HepG2 (cell line): Measurements from ENCODE around the gene LGALS8. TPM values are rescaled to one million over a fixed set of nuclear protein-coding genes. Genes with fewer than 3 reads are reported as not detected.

Source experiments
- ATAC-seq: fragments of 200-7000 bp; cut with Tn5 transposase; 3 replicates; pipeline ENCODE4 v1.9.1; 2020; ENCODE audit warnings: mild to moderate bottlenecking, moderate library complexity
- BruUV-seq: library from RNA; stranded (reverse); fragments of 400-500 nt; replicated peaks from 2 replicates; lab custom pipeline; 2021; lab: Mats Ljungman, UMichigan
- CTCF ChIA-PET: fragments of 300-600 bp; formaldehyde crosslinking; extraction: SDS; loops from one replicate; lab custom pipeline; 2021; ENCODE audit warnings: low total read pairs, inconsistent platforms, low intra/inter-chr PET ratio; lab: Yijun Ruan, JAX
- POLR2A ChIA-PET: fragments of 350-600 bp; sonication (Branson Sonifier 250); formaldehyde crosslinking; loops from one replicate; lab custom pipeline; 2020; ENCODE audit warnings: antibody characterized with exemption, inconsistent platforms; lab: Yijun Ruan, JAX
- DNase-seq: peaks from one replicate; pipeline ENCODE4 v3.0.0-alpha.2; 2015; ENCODE audit warnings: low spot score
- FAIRE-seq: peaks from 3 replicates; lab custom pipeline; 2011; peaks lifted over from hg19 to GRCh38; lab: Jason Lieb, UNC
- H2AFZ ChIP-seq: one replicate; pipeline ENCODE4 v1.6.1; 2011; ENCODE audit warnings: low read length, inconsistent platforms
- H3K27ac ChIP-seq: fragments of 300-600 bp; 3 replicates; pipeline ENCODE4 v1.8.0; 2011; ENCODE audit warnings: mixed run types, mild to moderate bottlenecking, mixed read lengths, low read length, inconsistent platforms; ENCODE audit not compliant: insufficient read depth; ENCODE audit errors: extremely low read length
- H3K27me3 ChIP-seq, 2 experiments: fragments of 200-600 bp in 1 of 2; 2 replicates in 1 of 2; 3 replicates in 1 of 2; pipeline versions ENCODE4 v1.6.0 to v1.8.0; 2011; ENCODE audit warnings: low read length in 2 of 2, mild to moderate bottlenecking in 2 of 2, moderate library complexity in 2 of 2, inconsistent platforms in 1 of 2; ENCODE audit not compliant: insufficient read depth in 2 of 2, control insufficient read depth in 1 of 2
- H3K36me3 ChIP-seq, 2 experiments: fragments of 200-600 bp in 1 of 2; replicated peaks in 1 of 2; 2 replicates in 1 of 2; 3 replicates in 1 of 2; pipeline versions ENCODE4 v1.5.1 to v1.8.0; 2011; ENCODE audit warnings: low read length in 2 of 2, inconsistent platforms in 1 of 2; ENCODE audit not compliant: insufficient read depth in 2 of 2, control insufficient read depth in 1 of 2
- H3K4me1 ChIP-seq: 2 replicates; pipeline ENCODE4 v1.5.1; 2012; ENCODE audit warnings: low read length, inconsistent platforms; ENCODE audit not compliant: insufficient read depth
- H3K4me2 ChIP-seq: 2 replicates; pipeline ENCODE4 v1.6.0; 2011; ENCODE audit warnings: low read depth, low read length, inconsistent platforms
- H3K4me3 ChIP-seq, 3 experiments: fragments of 200-600 bp in 1 of 3; sonication (generic), shearing (Covaris generic) in 1 of 3; replicated peaks in 1 of 3; 2 replicates each; pipeline ENCODE4 v1.5.1; 2011 to 2016; ENCODE audit warnings: low read length in 3 of 3, inconsistent platforms in 2 of 3, low read depth in 2 of 3, mild to moderate bottlenecking in 2 of 3, control low read depth in 1 of 3, mixed read lengths in 1 of 3; ENCODE audit not compliant: insufficient read depth in 1 of 3
- H3K79me2 ChIP-seq: one replicate; pipeline ENCODE4 v1.6.1; 2011; ENCODE audit warnings: low read length, inconsistent platforms; ENCODE audit not compliant: insufficient read depth
- H3K9ac ChIP-seq: 2 replicates; pipeline ENCODE4 v1.6.0; 2011; ENCODE audit warnings: mild to moderate bottlenecking, low read depth, low read length, inconsistent platforms; ENCODE audit not compliant: insufficient read depth
- H3K9me3 ChIP-seq: 2 replicates; pipeline ENCODE4 v1.5.1; 2012; ENCODE audit warnings: mild to moderate bottlenecking, low read length
- H4K20me1 ChIP-seq: 2 replicates; pipeline ENCODE4 v1.6.0; 2011; ENCODE audit warnings: inconsistent platforms, mild to moderate bottlenecking, low read length, moderate library complexity; ENCODE audit not compliant: insufficient read depth
- AGO2 ChIP-seq: fragments of 200-400 bp; formaldehyde crosslinking; optimal IDR thresholded peaks from 2 replicates; pipeline ENCODE3; 2017; ENCODE audit warnings: mild to moderate bottlenecking, low read depth, low read length, moderate library complexity
- BRD4 ChIP-seq: sonication (generic); formaldehyde crosslinking; IDR thresholded peaks from 2 replicates; pipeline ENCODE4 v1.4.0; 2020; ENCODE audit warnings: missing genetic modification reagents
- CBFB ChIP-seq: sonication (generic); formaldehyde crosslinking; IDR thresholded peaks from 2 replicates; pipeline ENCODE4 v1.4.0; 2020; ENCODE audit warnings: missing genetic modification reagents
- CENPX ChIP-seq: sonication (generic); formaldehyde crosslinking; IDR thresholded peaks from 2 replicates; pipeline ENCODE4 v1.9.0; 2021; ENCODE audit warnings: mild to moderate bottlenecking, missing genetic modification reagents, moderate library complexity
- JUND ChIP-seq: sonication (generic); formaldehyde crosslinking; IDR thresholded peaks from 2 replicates; pipeline ENCODE4 v1.8.0; 2022; ENCODE audit warnings: mild to moderate bottlenecking, missing genetic modification reagents
- KDM1A ChIP-seq: IDR thresholded peaks from 2 replicates; pipeline ENCODE4 v1.6.1; 2016; ENCODE audit warnings: missing compliant biosample characterization
- KLF15 ChIP-seq: sonication (generic); formaldehyde crosslinking; IDR thresholded peaks from 2 replicates; pipeline ENCODE4 v1.8.1; 2023; ENCODE audit warnings: borderline replicate concordance, mild to moderate bottlenecking, inconsistent platforms, missing genetic modification reagents, mixed read lengths
- MAZ ChIP-seq, 2 experiments: sonication (generic) in 1 of 2; formaldehyde crosslinking in 1 of 2; IDR thresholded peaks; 2 replicates each; pipeline versions ENCODE4 v1.5.0 to v1.6.1; 2012 to 2020; ENCODE audit warnings: low read depth in 2 of 2, mild to moderate bottlenecking in 2 of 2, borderline replicate concordance in 1 of 2, improper control_type of control experiment in 1 of 2, low read length in 1 of 2, missing genetic modification reagents in 1 of 2, moderate library complexity in 1 of 2
- SCMH1 ChIP-seq: sonication (generic); formaldehyde crosslinking; IDR thresholded peaks from 2 replicates; pipeline ENCODE4 v1.9.0; 2021; ENCODE audit warnings: missing genetic modification reagents, mild to moderate bottlenecking, borderline replicate concordance
- ZFP36L2 ChIP-seq: sonication (generic); formaldehyde crosslinking; IDR thresholded peaks from 2 replicates; pipeline ENCODE4 v1.4.0; 2020; ENCODE audit warnings: missing genetic modification reagents
- ZNF24 ChIP-seq: fragments of 450-650 bp; IDR thresholded peaks from 2 replicates; pipeline ENCODE4 v1.6.1; 2017; ENCODE audit warnings: antibody characterized with exemption, mild to moderate bottlenecking
- WGBS: methylation state at CpG from one replicate; pipeline ENCODE4 v1.1.6; 2017; ENCODE audit warnings: low lambda C conversion rate; 5-methylcytosine and 5-hydroxymethylcytosine counted together
- in situ Hi-C: cut with HindIII; loops from 2 replicates; pipeline ENCODE4 v1.10.0; 2017; ENCODE audit warnings: low pct_unique_long_range_greater_than_20kb; ENCODE audit not compliant: extremely low pct_ligation_motif_present
- intact Hi-C: fragments of 100-400 bp; cut with micrococcal nuclease; formaldehyde crosslinking; loops from one replicate; pipeline ENCODE4 v1.10.0; 2022; ENCODE audit not compliant: unreplicated experiment
- polyA plus RNA-seq, 8 experiments: library from polyadenylated mRNA; depleted of rRNA in 3 of 8; stranded (reverse) in 7 of 8; unstranded in 1 of 8; fragments of >200 nt; fragmentation: Illumina TruSeq in 4 of 8; extraction: Trizol in 4 of 8; gene quantifications; 2 replicates each; pipeline versions ENCODE4 v1.2.1 to v1.2.3, GENCODE V29; 2011 to 2016; ENCODE audit warnings: low read depth in 4 of 8, missing spikeins in 1 of 8, mixed read lengths in 1 of 8; ENCODE audit not compliant: insufficient read depth in 1 of 8
- total RNA-seq, 5 experiments: library from RNA; depleted of rRNA; stranded (reverse); fragments of >200 nt; fragmentation: Illumina TruSeq; extraction: Trizol; gene quantifications; 2 replicates each; pipeline ENCODE4 v1.2.3, GENCODE V29; 2016; ENCODE audit warnings: low read depth in 1 of 5
- TF ChIP-seq, protein P1 (sequence below): sonication (generic); formaldehyde crosslinking; IDR thresholded peaks from 2 replicates; pipeline ENCODE4 v1.5.0; 2020; ENCODE audit warnings: mild to moderate bottlenecking, missing genetic modification reagents, moderate library complexity
- TF ChIP-seq, protein P2 (sequence below): IDR thresholded peaks from 2 replicates; pipeline ENCODE4 v1.6.1; 2012; ENCODE audit warnings: low read depth, low read length, improper control_type of control experiment

LGALS8 gene
- total and polyA plus RNA-seq, 2 of the 13 experiments (the other 11 are each of a cell fraction or from before 2014, with no cell fraction given): 29.3 to 185 TPM

GRCh38 chr1:236560213-236560771 is 36.5 kb downstream of the LGALS8 start:
- Histone ChIP-seq H3K9me3 (no peaks in the 10 kb centered on the region), H3K4me1 (no peaks in the 10 kb centered on the region), H3K27me3 (no peaks in the 10 kb centered on the region), H3K4me3 (no peak overlapping the region), H3K79me2 (no peaks in the 10 kb centered on the region), H2AFZ (no peak overlapping the region), H4K20me1 (no peaks in the 10 kb centered on the region), H3K36me3 (peaks cover 27 to 72% of the 10 kb centered on the region in 2 experiments), H3K27ac (no peak overlapping the region), H3K4me2 (no peak overlapping the region), H3K9ac (no peak overlapping the region)
- no TSS peak for BruUV-seq
- POLR2A ChIA-PET: no interaction called here
- CTCF ChIA-PET: no interaction called here
- FAIRE-seq (no peak), ATAC-seq (peak; percentile 53; the same call in 2 of the 3 replicates), DNase-seq (no peak)
- WGBS: 95% methylated on average over 7 of the region's 7 CpGs
- in situ Hi-C loops: no loop called here
- intact Hi-C loops: no loop called here
- no peak for TF ChIP-seq SCMH1
- TF ChIP-seq, protein P1, sequence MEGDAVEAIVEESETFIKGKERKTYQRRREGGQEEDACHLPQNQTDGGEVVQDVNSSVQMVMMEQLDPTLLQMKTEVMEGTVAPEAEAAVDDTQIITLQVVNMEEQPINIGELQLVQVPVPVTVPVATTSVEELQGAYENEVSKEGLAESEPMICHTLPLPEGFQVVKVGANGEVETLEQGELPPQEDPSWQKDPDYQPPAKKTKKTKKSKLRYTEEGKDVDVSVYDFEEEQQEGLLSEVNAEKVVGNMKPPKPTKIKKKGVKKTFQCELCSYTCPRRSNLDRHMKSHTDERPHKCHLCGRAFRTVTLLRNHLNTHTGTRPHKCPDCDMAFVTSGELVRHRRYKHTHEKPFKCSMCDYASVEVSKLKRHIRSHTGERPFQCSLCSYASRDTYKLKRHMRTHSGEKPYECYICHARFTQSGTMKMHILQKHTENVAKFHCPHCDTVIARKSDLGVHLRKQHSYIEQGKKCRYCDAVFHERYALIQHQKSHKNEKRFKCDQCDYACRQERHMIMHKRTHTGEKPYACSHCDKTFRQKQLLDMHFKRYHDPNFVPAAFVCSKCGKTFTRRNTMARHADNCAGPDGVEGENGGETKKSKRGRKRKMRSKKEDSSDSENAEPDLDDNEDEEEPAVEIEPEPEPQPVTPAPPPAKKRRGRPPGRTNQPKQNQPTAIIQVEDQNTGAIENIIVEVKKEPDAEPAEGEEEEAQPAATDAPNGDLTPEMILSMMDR (CRISPR knock-in tag): 0 out of 2 replicates have a peak, but pooled peaks have one; percentile 4
- TF ChIP-seq MAZ (IDR thresholded peaks at IDR 0.05; ENCODE audit: borderline replicate concordance, low read depth, low read length): no peak
- TF ChIP-seq MAZ (CRISPR knock-in tag; IDR thresholded peaks at IDR 0.05; ENCODE audit: low read depth): no peak
- no peak for TF ChIP-seq KDM1A (CRISPR knock-in tag)
- no peak for TF ChIP-seq JUND (CRISPR knock-in tag)

DNA sequence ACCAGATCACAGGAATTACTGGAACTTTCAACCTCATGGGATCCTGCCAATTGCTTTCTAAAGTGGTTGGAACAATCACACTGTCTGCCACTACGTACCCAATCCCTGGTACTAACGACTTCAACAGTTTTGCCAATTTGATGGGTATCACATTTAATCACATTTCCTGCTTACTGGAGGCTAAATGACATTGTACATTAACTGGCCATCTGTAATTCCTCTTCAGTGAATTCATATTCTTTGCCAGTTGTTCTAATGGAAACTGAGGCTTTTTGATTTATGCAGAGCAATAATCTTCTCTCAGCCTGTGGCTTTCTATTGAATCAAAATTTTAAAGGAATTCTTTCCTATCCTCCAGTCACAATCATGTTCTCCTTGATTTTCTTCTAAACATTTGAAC is 38.2 kb downstream of the LGALS8 start:
- Histone ChIP-seq H3K27ac (no peak overlapping the region), H3K27me3 (no peaks in the 10 kb centered on the region), H3K9ac (no peak overlapping the region)
- intact Hi-C loops: no loop called here
- in situ Hi-C loops: no loop called here
- DNase-seq: no peak
- TF ChIP-seq CBFB (CRISPR knock-in tag): no peak
- no peak for TF ChIP-seq AGO2
- no peak for TF ChIP-seq KLF15 (CRISPR knock-in tag)
- TF ChIP-seq CENPX (CRISPR knock-in tag): no peak
- no peak for TF ChIP-seq ZNF24
- TF ChIP-seq ZFP36L2 (CRISPR knock-in tag): no peak
- TF ChIP-seq, protein P2, sequence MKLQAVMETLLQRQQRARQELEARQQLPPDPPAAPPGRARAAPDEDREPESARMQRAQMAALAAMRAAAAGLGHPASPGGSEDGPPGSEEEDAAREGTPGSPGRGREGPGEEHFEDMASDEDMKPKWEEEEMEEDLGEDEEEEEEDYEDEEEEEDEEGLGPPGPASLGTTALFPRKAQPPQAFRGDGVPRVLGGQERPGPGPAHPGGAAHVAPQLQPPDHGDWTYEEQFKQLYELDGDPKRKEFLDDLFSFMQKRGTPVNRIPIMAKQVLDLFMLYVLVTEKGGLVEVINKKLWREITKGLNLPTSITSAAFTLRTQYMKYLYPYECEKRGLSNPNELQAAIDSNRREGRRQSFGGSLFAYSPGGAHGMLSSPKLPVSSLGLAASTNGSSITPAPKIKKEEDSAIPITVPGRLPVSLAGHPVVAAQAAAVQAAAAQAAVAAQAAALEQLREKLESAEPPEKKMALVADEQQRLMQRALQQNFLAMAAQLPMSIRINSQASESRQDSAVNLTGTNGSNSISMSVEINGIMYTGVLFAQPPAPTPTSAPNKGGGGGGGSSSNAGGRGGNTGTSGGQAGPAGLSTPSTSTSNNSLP: no peak
- no peak for TF ChIP-seq BRD4 (CRISPR knock-in tag)
- TF ChIP-seq, all 625 proteins: peak for 0
- no TSS peak for BruUV-seq
- no peak overlapping the region for H3K4me3 ChIP-seq
- ChIA-PET CTCF (no interaction called here), POLR2A (no interaction called here)
- no peak overlapping the region for H3K4me2 ChIP-seq
- no peak overlapping the region for H2AFZ ChIP-seq
- H3K9me3 ChIP-seq: no peaks in the 10 kb centered on the region
- ATAC-seq (no peak), FAIRE-seq (no peak)
- H4K20me1 ChIP-seq: no peaks in the 10 kb centered on the region
- peaks cover 22 to 72% of the 10 kb centered on the region in 2 experiments for H3K36me3 ChIP-seq
- 98% methylated on average over 2 of the region's 2 CpGs for WGBS
- no peaks in the 10 kb centered on the region for H3K79me2 ChIP-seq
- no peaks in the 10 kb centered on the region for H3K4me1 ChIP-seq
